IgD-negative memory B cell (primary cell): ENCODE results near the gene SHMT1. TPM values are rescaled to one million over a fixed set of nuclear protein-coding genes. Genes with fewer than 3 reads are reported as not detected.
A peak's percentile ranks its signal among the peaks of the same experiment; 100 is the strongest.
"Not testable (repeated sequence)": the region's sequence is repeated elsewhere in the genome, so short reads cannot be mapped to it uniquely, and the experiment has no call there.

Experiments used
- H3K27ac Mint-ChIP-seq, 3 donors: one replicate each; pipeline ENCODE4 v1.8.0; 2020 to 2022; ENCODE audit warnings: mild to moderate bottlenecking in 3 of 3, mixed read lengths in 3 of 3, moderate library complexity in 1 of 3
- H3K27me3 Mint-ChIP-seq: one replicate; pipeline ENCODE4 v1.8.0; 2021; ENCODE audit warnings: mixed read lengths
- H3K36me3 Mint-ChIP-seq: one replicate; pipeline ENCODE4 v1.8.0; 2020; ENCODE audit warnings: mild to moderate bottlenecking, mixed read lengths
- H3K4me1 Mint-ChIP-seq, 3 donors: one replicate each; pipeline ENCODE4 v1.8.0; 2020 to 2022; ENCODE audit warnings: mixed read lengths in 3 of 3, mild to moderate bottlenecking in 1 of 3
- H3K4me3 Mint-ChIP-seq, 4 donors: one replicate each; pipeline ENCODE4 v1.8.0; 2020 to 2022; ENCODE audit warnings: mild to moderate bottlenecking in 4 of 4, mixed read lengths in 4 of 4, moderate library complexity in 3 of 4
- H3K9me3 Mint-ChIP-seq, 3 donors: one replicate each; pipeline ENCODE4 v1.8.0; 2020 to 2021; ENCODE audit warnings: mixed read lengths in 3 of 3, mild to moderate bottlenecking in 1 of 3
- polyA plus RNA-seq: library from polyadenylated mRNA; unstranded; fragments of 300-500 nt; fragmentation: Illumina TruSeq; gene quantifications from one replicate; pipeline ENCODE4 v1.2.3, GENCODE V29; 2021

Gene SHMT1
- polyA plus RNA-seq, 1 donor from 2014 or later, result 18.9 TPM

DNA sequence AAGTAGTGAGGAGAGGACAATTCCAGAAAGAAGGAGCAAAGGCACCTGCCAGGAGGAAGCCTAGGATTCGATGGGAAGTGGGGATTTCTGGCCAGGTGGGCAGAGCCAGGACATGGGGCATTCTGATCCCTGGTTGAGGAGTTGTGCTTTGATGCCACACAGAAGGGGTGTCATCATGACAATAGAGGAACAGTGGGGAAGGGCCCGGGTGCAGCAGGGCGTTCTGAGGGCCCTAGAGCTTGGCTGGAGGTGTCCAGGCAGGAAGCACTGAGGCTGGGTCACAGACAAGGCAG, 18.5 kb upstream of the SHMT1 start:
- H3K4me1 Mint-ChIP-seq, result peaks cover 6 to 8% (median 8%) of the 10 kb centered on the region in 3 donors
- peak overlapping the region in 2 of 4 donors; percentile 7 to 86 for H3K4me3 Mint-ChIP-seq
- H3K27me3 Mint-ChIP-seq, result peaks cover 19% of the 10 kb centered on the region
- no peak overlapping the region for H3K27ac Mint-ChIP-seq
- peaks cover 0 to 2% (median 0%) of the 10 kb centered on the region in 3 donors for H3K9me3 Mint-ChIP-seq
- H3K36me3 Mint-ChIP-seq, result peaks cover 2% of the 10 kb centered on the region

DNA sequence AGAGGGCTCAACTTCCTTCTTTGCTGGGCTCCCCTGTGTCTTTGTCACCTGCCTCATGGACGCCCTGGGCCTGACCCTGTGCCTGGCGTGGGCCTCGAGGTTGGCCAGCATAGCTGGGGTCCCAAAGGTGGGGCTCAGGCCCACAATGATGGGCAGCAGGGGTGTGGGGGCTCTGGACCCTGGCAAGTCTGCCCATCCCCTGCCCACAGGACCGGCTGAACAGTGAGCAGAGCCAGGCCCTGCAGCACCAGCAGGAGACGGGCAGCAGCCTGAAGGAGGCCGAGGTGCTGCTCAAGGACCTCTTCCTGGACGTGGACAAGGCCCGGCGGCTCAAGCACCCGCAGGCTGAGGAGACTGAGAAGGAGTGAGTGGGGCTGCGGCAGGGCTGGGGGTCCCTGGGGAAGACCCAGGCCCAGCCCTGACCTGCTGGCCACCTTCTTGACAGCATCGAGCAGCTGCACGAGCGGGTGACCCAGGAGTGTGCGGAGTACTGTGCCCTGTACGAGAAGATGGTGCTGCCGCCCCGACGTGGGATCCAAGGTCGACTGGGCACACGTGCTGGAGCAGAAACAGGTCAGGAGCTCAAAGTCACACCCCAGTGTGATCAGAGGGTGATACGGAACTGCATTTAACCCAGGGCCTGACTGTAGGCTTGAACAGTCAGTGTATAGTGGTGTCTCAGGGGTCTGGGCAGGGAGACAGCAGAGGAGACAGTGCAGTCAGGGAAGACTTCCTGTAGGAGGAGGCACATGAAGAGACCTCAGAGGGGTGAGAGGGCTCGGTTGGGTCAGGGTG, 18.0 kb upstream of the SHMT1 start:
- peaks cover 0 to 2% (median 0%) of the 10 kb centered on the region in 3 donors for H3K9me3 Mint-ChIP-seq
- peaks cover 6 to 8% (median 8%) of the 10 kb centered on the region in 3 donors for H3K4me1 Mint-ChIP-seq
- H3K27me3 Mint-ChIP-seq, result peaks cover 19% of the 10 kb centered on the region
- H3K27ac Mint-ChIP-seq, result no peak overlapping the region
- peaks cover 2% of the 10 kb centered on the region for H3K36me3 Mint-ChIP-seq
- H3K4me3 Mint-ChIP-seq, result peak overlapping the region in 1 of 4 donors; percentile 86

DNA sequence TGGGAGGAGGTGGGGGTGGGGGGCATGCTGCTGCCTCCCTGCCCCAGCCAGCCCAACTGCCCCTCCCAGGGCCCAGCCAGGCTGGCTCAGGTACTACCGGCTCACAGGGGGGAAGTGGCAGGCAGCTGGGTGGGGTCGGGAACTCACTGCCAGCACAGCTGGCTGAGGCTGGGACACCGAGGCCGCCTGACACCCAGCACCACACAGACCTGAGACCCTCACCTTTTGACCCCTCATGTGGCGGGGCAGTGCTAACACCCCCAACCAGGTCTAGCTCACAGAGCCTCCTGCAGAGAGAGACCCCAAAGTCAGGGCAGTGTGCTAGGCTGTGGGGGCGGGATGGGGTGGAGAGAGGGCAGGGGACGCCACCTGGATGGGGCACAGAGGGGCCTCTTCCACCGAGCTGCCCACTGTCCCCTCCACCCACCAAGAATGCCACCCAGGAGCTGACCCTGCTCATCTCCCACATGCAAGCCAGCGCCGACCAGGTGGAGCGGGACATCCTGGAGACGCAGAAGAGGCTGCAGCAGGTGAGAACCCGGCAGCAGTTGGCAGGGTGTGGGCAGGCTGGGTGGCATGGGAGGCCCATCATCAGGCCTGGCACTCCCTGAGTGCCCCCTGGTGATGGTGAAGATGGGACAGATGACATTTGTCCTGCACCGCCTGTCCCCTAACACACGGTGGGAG, 17.3 kb upstream of the SHMT1 start:
- H3K27me3 Mint-ChIP-seq, result peaks cover 19% of the 10 kb centered on the region
- peaks cover 2% of the 10 kb centered on the region for H3K36me3 Mint-ChIP-seq
- no peak overlapping the region for H3K4me3 Mint-ChIP-seq
- no peak overlapping the region for H3K27ac Mint-ChIP-seq
- H3K9me3 Mint-ChIP-seq, result peaks cover 0 to 2% (median 0%) of the 10 kb centered on the region in 3 donors
- H3K4me1 Mint-ChIP-seq, result peaks cover 6 to 8% (median 8%) of the 10 kb centered on the region in 3 donors

DNA sequence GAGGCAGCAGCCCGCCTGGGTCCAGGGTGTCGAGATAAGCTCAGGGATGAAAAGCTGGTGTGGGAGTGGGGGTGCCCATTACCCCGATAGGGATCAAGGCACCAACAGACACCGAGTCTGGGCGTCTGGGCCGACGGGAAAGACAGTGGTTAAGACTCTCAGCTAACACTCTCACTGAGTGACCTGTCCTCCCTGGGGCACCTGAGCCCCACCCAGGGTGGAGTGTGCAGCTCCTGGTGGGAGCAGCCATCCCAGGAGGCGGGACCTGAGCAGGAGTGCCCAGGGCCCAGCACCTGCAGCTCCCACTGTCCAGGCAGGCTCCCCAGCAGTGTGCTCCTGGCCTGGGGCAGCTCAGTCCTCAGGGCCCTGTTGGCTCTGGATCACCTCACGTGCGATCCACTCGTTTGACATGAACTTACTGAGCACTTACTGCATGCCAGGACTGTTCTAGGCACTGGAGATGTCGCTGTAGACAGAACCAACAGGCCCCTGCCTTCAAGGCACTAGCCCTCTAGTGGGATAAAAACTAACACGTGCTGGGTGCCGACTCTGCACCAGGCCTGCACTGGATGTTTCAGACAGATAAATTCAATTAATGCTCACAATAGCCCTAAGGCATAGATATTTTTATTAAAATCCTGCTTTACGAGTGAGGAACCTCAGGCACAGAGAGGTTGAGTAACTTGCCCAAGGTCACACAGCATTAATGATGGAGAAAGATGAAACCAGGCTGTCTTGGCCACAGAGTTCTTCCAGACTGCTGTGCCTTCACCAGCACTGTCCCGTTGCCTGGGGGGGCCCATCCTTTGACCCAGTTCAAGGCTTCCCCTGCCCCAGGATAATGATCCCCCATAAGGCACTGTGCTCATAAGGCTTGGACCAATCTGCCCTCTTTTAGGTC, 16.1 kb upstream of the SHMT1 start:
- H3K9me3 Mint-ChIP-seq, result peaks cover 0 to 6% (median 4%) of the 10 kb centered on the region in 3 donors
- peaks cover 19% of the 10 kb centered on the region for H3K27me3 Mint-ChIP-seq
- peaks cover 4% of the 10 kb centered on the region for H3K36me3 Mint-ChIP-seq
- no peak overlapping the region for H3K27ac Mint-ChIP-seq
- peaks cover 6 to 8% (median 8%) of the 10 kb centered on the region in 3 donors for H3K4me1 Mint-ChIP-seq
- H3K4me3 Mint-ChIP-seq, result no peak overlapping the region

DNA sequence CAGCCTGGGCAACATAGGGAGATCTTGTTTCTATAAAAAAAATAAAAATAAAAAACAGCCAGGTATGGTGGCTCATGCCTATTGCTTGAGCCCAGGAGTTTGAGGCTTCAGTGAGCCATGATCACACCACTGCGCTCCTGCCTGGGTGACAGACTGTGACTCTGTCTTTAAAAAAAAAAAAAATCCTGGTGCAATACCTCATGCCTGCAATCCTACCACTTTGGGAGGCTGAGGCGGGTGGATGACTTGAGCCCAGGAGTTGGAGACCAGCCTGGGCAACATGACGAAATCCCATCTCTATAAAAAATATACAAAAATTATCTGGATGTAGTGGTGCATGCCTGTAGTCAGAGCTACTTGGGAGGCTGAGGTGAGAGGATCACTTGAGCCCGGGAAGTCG, 15.3 kb upstream of the SHMT1 start:
- H3K4me1 Mint-ChIP-seq, H3K4me3 Mint-ChIP-seq, H3K27ac Mint-ChIP-seq, H3K9me3 Mint-ChIP-seq, H3K36me3 Mint-ChIP-seq: not testable (repeated sequence)
- H3K27me3 Mint-ChIP-seq, result peaks cover 17% of the 10 kb centered on the region

DNA sequence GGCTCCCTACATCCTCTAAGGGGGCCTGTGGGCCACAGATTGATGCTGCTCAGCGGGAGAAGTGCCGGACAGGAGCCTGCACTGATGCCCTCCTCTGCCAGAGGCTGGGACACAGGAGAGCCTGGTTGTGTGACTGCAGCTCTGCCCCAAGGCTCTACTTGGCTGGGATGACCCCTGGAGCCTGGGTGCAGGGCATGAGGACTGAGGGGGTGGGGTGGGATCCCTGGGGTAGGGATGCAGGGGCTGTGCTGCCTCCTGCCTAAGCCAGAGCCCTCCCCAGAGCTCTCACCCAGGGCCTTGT, 14.8 kb upstream of the SHMT1 start:
- no peak overlapping the region for H3K4me3 Mint-ChIP-seq
- peaks cover 0 to 6% (median 4%) of the 10 kb centered on the region in 3 donors for H3K9me3 Mint-ChIP-seq
- peaks cover 4% of the 10 kb centered on the region for H3K36me3 Mint-ChIP-seq
- H3K27ac Mint-ChIP-seq, result no peak overlapping the region
- H3K4me1 Mint-ChIP-seq, result peaks cover 6 to 8% (median 8%) of the 10 kb centered on the region in 3 donors
- H3K27me3 Mint-ChIP-seq, result peaks cover 17% of the 10 kb centered on the region

DNA sequence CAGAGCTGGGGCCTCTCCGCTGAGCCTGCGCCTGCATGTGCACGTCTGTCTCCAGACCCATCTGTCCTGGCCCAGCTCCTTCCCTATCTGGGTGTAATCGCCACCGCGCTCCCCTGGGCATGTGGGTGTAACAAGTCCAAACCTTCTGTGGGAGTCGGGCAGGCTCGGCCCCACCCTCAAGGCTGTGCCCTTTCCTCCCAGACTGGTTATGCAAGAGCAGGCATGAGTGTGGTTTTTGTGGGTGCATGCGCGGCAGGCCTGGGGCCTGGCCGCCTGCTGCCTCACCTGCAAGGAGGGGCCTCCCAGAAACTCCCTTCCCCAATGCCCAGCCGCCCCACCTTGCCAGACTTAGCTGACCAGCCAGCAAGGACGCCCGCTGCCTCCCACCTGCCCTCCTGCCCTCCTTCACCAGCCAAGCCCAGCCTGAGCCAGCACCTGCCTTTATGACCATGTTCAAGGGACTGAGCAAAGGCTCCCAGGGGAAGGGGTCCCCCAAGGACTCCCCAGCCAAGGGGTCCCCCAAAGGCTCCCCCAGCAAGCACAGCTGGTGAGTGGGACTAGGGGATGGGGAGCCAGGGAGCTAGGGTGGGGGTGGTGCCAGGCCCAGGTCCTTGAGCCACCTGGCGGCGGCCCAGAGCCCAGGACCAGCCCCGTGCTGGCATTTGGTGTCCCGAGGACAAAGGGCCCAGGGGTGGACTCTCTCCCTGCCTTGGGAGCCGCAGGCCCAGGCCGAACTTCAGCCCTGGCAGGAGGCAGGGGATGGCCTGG, 14.3 kb upstream of the SHMT1 start, which contains the start of gene EVPLL:
Gene EVPLL (plus strand): TSS at position 342 of the 768 bp plus-strand sequence. CDS start 3,160 bp downstream, outside the sequence.
- peak within 1 kb of the TSS in 1 of 3 donors; percentile 90 for H3K27ac Mint-ChIP-seq
- H3K4me3 Mint-ChIP-seq, result peak within 1 kb of the TSS in 2 of 4 donors; percentile 41 to 54

DNA sequence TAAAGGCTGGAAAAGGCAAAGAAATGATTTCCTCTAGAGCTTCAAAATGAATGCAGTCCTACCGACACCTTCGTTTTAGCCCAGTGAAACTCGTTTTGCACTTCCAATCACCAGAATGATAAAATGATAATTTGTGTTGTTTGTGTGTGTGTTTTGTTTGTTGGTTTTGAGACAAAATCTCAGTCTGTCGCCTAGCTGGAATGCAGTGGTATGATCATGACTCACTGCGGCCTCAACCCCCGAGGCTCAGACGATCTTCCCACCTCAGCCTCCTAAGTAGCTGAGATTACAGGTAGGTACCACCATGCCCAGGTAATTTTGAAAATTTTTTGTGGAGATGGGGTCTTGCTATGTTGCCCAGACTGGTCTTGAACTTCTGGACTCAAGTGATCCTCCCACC, 10.9 kb upstream of the SHMT1 start:
- Mint-ChIP-seq H3K27me3 (peaks cover 5% of the 10 kb centered on the region), H3K9me3 (peaks cover 0 to 6% (median 2%) of the 10 kb centered on the region in 3 donors), H3K4me3 (no peak overlapping the region), H3K36me3 (peaks cover 2% of the 10 kb centered on the region), H3K27ac (no peak overlapping the region), H3K4me1 (peaks cover 4 to 7% (median 6%) of the 10 kb centered on the region in 3 donors)

More for the DNA sequence above, 14.3 kb upstream of the SHMT1 start, which contains the start of gene EVPLL:
- H3K36me3 Mint-ChIP-seq, result peaks cover 4% of the 10 kb centered on the region
- peaks cover 17% of the 10 kb centered on the region for H3K27me3 Mint-ChIP-seq
- H3K4me1 Mint-ChIP-seq, result peaks cover 6 to 8% (median 8%) of the 10 kb centered on the region in 3 donors
- H3K9me3 Mint-ChIP-seq, result peaks cover 0 to 6% (median 4%) of the 10 kb centered on the region in 3 donors

DNA sequence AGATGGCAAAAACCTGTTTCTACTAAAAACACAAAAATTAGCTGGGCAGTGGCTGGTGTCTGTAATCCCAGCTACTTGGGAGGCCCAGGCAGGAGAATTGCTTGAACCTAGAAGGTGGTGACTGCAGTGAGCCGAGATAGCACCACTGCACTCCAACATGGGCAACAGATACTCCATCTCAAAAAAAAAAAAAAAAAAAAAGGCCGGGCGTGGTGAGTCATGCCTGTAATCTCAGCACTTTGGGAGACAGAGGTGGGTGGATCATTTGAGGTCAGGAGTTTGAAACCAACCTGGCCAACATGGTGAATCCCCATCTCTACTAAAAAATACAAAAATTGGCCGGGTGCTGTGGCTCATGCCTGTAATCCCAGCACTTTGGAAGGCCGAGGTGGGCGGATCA, 9.8 kb upstream of the SHMT1 start:
- not testable (repeated sequence) for H3K4me3 Mint-ChIP-seq, H3K27ac Mint-ChIP-seq, H3K36me3 Mint-ChIP-seq, H3K27me3 Mint-ChIP-seq, H3K4me1 Mint-ChIP-seq, H3K9me3 Mint-ChIP-seq

DNA sequence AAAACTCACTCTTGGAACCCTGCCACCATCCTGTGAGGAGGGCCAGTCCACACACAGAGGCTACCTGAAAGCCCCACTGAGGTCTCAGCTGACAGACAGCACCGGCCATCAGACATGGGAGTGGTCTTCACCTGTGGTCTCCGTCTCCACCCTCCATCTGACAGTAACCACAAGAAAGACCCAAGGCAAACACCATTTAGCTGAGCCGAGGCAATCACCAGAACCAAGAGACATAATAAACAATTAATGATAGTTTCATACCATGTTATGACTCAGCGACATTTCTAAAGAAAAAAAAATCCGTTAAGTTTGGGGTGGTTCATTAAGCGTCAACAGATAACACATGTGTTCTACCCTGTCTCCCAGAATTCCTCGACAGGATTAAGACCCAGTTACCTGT, 8.1 kb upstream of the SHMT1 start:
- no peak overlapping the region for H3K4me3 Mint-ChIP-seq
- H3K9me3 Mint-ChIP-seq, result peaks cover 0 to 6% (median 2%) of the 10 kb centered on the region in 3 donors
- peaks cover 2% of the 10 kb centered on the region for H3K36me3 Mint-ChIP-seq
- H3K27ac Mint-ChIP-seq, result peak overlapping the region in 1 of 3 donors; percentile 16
- H3K27me3 Mint-ChIP-seq, result peaks cover 7% of the 10 kb centered on the region
- peaks cover 0 to 1% (median 0%) of the 10 kb centered on the region in 3 donors for H3K4me1 Mint-ChIP-seq

DNA sequence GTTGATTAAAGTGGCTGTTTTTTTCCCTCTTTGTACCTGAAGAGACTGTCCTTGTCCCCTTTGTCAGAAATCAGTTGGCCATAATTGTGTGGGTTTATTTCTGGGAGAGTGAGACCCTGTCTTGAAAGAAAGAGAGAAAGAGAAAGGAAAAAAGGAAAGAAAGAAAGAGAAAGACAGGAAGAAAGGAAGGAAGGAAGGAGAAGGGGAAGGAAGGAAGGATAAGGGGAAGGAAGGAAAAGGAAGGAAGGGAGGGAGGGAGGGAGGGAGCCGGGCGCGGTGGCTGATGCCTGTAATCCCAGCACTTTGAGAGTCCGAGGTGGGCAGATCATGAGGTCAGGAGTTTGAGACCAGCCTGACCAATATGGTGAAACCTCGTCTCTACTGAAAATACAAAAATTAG, 7.4 kb upstream of the SHMT1 start:
- Mint-ChIP-seq H3K27ac (no peak overlapping the region), H3K36me3 (peaks cover 2% of the 10 kb centered on the region), H3K4me1 (peaks cover 0 to 1% (median 0%) of the 10 kb centered on the region in 3 donors), H3K4me3 (no peak overlapping the region), H3K27me3 (peaks cover 7% of the 10 kb centered on the region), H3K9me3 (peaks cover 0 to 6% (median 2%) of the 10 kb centered on the region in 3 donors)

DNA sequence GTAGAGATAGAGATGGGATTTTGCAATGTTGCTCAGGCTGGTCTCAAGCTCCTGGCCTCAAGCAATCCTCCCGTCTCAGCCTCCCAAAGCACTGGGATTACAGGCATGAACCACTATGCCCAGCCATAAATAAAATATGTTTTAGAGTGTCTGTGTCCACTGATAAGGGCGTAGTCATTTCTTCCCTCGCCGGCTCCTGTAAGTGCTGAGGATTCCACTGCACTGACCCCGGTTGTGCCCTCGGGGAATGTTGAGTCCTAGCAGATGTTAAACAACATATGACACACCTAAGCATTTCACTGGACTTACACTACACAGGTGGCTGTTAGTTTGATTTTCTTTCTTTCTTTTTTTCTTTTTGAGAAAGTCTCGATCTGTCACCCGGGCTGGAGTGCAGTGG, 5.6 kb upstream of the SHMT1 start:
- H3K4me1 Mint-ChIP-seq, result peaks cover 0 to 1% (median 0%) of the 10 kb centered on the region in 3 donors
- H3K9me3 Mint-ChIP-seq, result no peaks in the 10 kb centered on the region
- H3K4me3 Mint-ChIP-seq, result no peak overlapping the region
- H3K27ac Mint-ChIP-seq, result no peak overlapping the region
- peaks cover 7% of the 10 kb centered on the region for H3K27me3 Mint-ChIP-seq
- no peaks in the 10 kb centered on the region for H3K36me3 Mint-ChIP-seq

DNA sequence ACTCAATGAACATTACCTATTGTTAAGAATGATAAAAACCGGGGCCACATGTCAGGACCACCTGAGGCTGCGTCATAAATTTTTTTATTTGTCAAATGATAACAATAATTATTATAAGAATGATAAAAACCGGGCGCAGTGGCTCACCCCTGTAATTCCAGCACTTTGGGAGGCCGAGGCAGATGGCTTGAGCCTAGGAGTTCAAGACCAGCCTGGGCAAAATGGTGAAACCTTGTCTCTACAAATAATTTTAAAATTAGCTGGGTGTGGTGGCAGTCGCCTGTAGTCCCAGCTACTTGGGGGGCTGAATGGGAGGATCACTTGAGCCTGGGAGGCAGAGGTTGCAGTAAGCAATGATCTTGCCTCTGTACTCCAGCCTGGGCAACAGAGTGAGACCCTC, 816 bp upstream of the SHMT1 start:
- H3K27me3 Mint-ChIP-seq, result peaks cover 2% of the 10 kb centered on the region
- H3K36me3 Mint-ChIP-seq, result no peaks in the 10 kb centered on the region
- no peaks in the 10 kb centered on the region for H3K9me3 Mint-ChIP-seq
- peaks cover 8 to 19% (median 17%) of the 10 kb centered on the region in 3 donors for H3K4me1 Mint-ChIP-seq
- peak overlapping the region in 1 of 4 donors; percentile 63 for H3K4me3 Mint-ChIP-seq
- no peak overlapping the region for H3K27ac Mint-ChIP-seq

DNA sequence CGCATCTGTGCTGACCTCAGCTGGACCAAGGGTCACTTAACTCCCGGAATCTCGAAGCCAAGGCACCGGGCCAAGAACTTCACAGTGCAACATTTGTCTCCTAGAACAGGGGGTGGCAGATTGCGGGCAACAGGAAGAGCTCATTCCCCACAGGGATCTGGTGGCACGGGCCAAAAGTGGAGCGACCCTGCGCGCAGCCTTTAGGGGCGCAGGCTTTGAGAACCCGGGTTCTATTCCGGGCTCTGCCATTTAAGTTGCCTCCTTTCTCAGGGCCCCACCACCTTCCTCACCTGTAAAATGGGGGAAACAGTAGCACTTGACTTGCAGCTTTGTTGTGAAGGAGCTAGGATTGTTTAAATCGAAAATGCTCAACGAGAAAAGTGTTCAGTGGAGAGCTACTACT, 651 bp downstream of the SHMT1 start:
- peaks cover 8 to 19% (median 17%) of the 10 kb centered on the region in 3 donors for H3K4me1 Mint-ChIP-seq
- H3K36me3 Mint-ChIP-seq, result no peaks in the 10 kb centered on the region
- H3K27ac Mint-ChIP-seq, result peak overlapping the region in 1 of 3 donors; percentile 53
- no peaks in the 10 kb centered on the region for H3K9me3 Mint-ChIP-seq
- no peaks in the 10 kb centered on the region for H3K27me3 Mint-ChIP-seq
- H3K4me3 Mint-ChIP-seq, result peak overlapping the region; percentile 88 to 97 (median 90)
